Stomach (tissue), 4 donors: ENCODE measurements around the gene USP17L24.
"Not testable (repeated sequence)": the region's sequence is repeated elsewhere in the genome, so short reads cannot be mapped to it uniquely, and the experiment has no call there.

Experiments
- CTCF ChIP-seq, 7 experiments: fragments of 450-650 bp in 4 of 7; fragments of 200-600 bp in 3 of 7; sonication (generic) in 3 of 7; IDR thresholded peaks; one replicate each; pipeline ENCODE4 v1.5.1; 2016 to 2019; ENCODE audit warnings: antibody characterized with exemption in 7 of 7, control low read depth in 2 of 7, mild to moderate bottlenecking in 1 of 7
- POLR2A ChIP-seq, 4 donors: fragments of 450-650 bp; IDR thresholded peaks; one replicate each; pipeline ENCODE4 v1.6.1; 2016; ENCODE audit warnings: antibody characterized with exemption in 4 of 4, control low read depth in 2 of 4, mild to moderate bottlenecking in 1 of 4, moderate library complexity in 1 of 4

DNA sequence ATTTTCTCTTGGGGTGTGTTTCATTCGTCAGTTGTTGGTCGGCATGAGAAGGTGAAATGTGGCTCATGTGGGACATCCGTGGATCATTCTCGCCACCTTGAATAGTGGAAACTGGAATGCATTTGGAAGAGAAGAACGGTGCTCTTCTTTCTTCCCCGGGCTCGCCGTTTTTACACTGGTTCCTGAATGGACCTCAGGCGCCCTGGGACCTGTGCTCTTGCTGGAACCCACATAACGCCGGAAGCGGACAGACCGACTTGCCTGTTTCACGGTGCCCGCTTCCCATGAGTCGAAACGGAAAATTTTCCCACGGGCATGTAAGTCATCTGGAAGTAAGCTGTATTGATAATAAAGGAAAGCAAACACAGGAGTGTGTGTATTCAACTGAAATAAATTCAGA lies 25.9 kb downstream of the USP17L24 start:
- TF ChIP-seq POLR2A, CTCF (IDR thresholded peaks at IDR 0.05): not testable (repeated sequence)
